SU-DHL-6 (cell line): Measurements from ENCODE around the gene TFEB.
A peak's percentile ranks its signal among the peaks of the same experiment; 100 is the strongest.

ENCODE experiments used
- H2AFZ ChIP-seq: fragments of 200-600 bp; sonication (generic); 2 replicates; pipeline ENCODE4 v1.6.1; 2014; ENCODE audit warnings: low read depth, mild to moderate bottlenecking, moderate library complexity, mixed read lengths, antibody characterized with exemption, low read length; ENCODE audit not compliant: severe bottlenecking
- H3F3A ChIP-seq: fragments of 200-600 bp; shearing (Covaris generic); 2 replicates; pipeline ENCODE4 v1.6.0; 2016; ENCODE audit warnings: antibody characterized with exemption, mild to moderate bottlenecking; ENCODE audit not compliant: insufficient read depth
- H3K27ac ChIP-seq: fragments of 200-600 bp; sonication (generic); 2 replicates; pipeline ENCODE4 v1.5.1; 2016; ENCODE audit warnings: low read depth, mild to moderate bottlenecking, low read length, moderate library complexity, mixed read lengths
- H3K27me3 ChIP-seq: fragments of 200-600 bp; sonication (generic), shearing (Covaris generic); 2 replicates; pipeline ENCODE4 v1.6.0; 2014; ENCODE audit warnings: mild to moderate bottlenecking, low read length
- H3K36me3 ChIP-seq: fragments of 200-600 bp; sonication (generic); 2 replicates; pipeline ENCODE4 v1.6.1; 2014; ENCODE audit warnings: mild to moderate bottlenecking, low read length, mixed read lengths
- H3K4me2 ChIP-seq: fragments of 300-600, 200-600 bp; shearing (Covaris generic), sonication (generic); 2 replicates; pipeline ENCODE4 v1.6.0; 2014; ENCODE audit warnings: low read length, low read depth, mild to moderate bottlenecking; ENCODE audit not compliant: poor library complexity, severe bottlenecking
- H3K4me3 ChIP-seq: fragments of 200-600 bp; sonication (generic); 2 replicates; pipeline ENCODE4 v1.5.1; 2014; ENCODE audit warnings: antibody characterized with exemption, low read length, mild to moderate bottlenecking, mixed read lengths; ENCODE audit not compliant: insufficient read depth, poor library complexity, severe bottlenecking
- H3K79me2 ChIP-seq: fragments of 200-600 bp; sonication (generic); 2 replicates; pipeline ENCODE4 v1.6.1; 2014; ENCODE audit warnings: mild to moderate bottlenecking, low read length, moderate library complexity; ENCODE audit not compliant: insufficient read depth
- H3K9ac ChIP-seq: fragments of 200-600 bp; sonication (generic); 2 replicates; pipeline ENCODE4 v1.7.0; 2014; ENCODE audit warnings: mild to moderate bottlenecking, low read length
- H3K9me2 ChIP-seq: fragments of 200-600 bp; sonication (generic); replicated peaks from 2 replicates; pipeline ENCODE4 v1.6.1; 2014; ENCODE audit warnings: low read length; ENCODE audit not compliant: insufficient read depth
- H3K9me3 ChIP-seq: fragments of 200-600 bp; sonication (generic); 2 replicates; pipeline ENCODE4 v1.6.1; 2014; ENCODE audit warnings: low read length, mixed read lengths; ENCODE audit not compliant: insufficient read depth
- H4K20me1 ChIP-seq: fragments of 200-600 bp; sonication (generic); 2 replicates; pipeline ENCODE4 v1.6.1; 2014; ENCODE audit warnings: low read depth, mild to moderate bottlenecking, antibody characterized with exemption, low read length, moderate library complexity, mixed read lengths
- CTCF ChIP-seq: fragments of 200-600 bp; sonication (generic); IDR thresholded peaks from one replicate; pipeline ENCODE4 v1.5.1; 2017; ENCODE audit warnings: antibody characterized with exemption, mild to moderate bottlenecking, low read length, moderate library complexity; ENCODE audit not compliant: insufficient read depth, poor library complexity, severe bottlenecking
- EZH2phosphoT487 ChIP-seq: fragments of 200-600 bp; sonication (generic), shearing (Covaris generic); conservative IDR thresholded peaks from 2 replicates; pipeline ENCODE4 v1.6.1; 2018; ENCODE audit warnings: mild to moderate bottlenecking, antibody characterized with exemption, low read length, moderate library complexity, mixed read lengths

Gene TFEB

GRCh38 chr6:41715795-41716515 is 19.5 kb downstream of the TFEB start:
- no peak overlapping the region for H2AFZ ChIP-seq
- no peaks in the 10 kb centered on the region for H4K20me1 ChIP-seq
- H3K9me2 ChIP-seq = no peaks in the 10 kb centered on the region
- peak overlapping the region; percentile 72 for H3K27ac ChIP-seq
- H3K27me3 ChIP-seq = no peaks in the 10 kb centered on the region
- H3F3A ChIP-seq = peaks cover 13% of the 10 kb centered on the region; the same call in 1 of the 2 replicates
- TF ChIP-seq CTCF (no peak), EZH2phosphoT487 (no peak)
- H3K4me2 ChIP-seq = peak overlapping the region; percentile 37
- H3K9ac ChIP-seq = peak overlapping the region; percentile 30; the same call in 1 of the 2 replicates
- H3K79me2 ChIP-seq = peaks cover 89% of the 10 kb centered on the region
- H3K4me3 ChIP-seq = no peak overlapping the region
- no peaks in the 10 kb centered on the region for H3K36me3 ChIP-seq
- no peaks in the 10 kb centered on the region for H3K9me3 ChIP-seq

GRCh38 chr6:41714556-41715273 is 20.7 kb downstream of the TFEB start:
- no peak overlapping the region for H3K4me2 ChIP-seq
- no peak overlapping the region for H2AFZ ChIP-seq
- H3K4me3 ChIP-seq = no peak overlapping the region

GRCh38 chr6:41713650-41714291 is 21.6 kb downstream of the TFEB start:
- Histone ChIP-seq H3K4me2 (no peak overlapping the region), H2AFZ (no peak overlapping the region), H3K36me3 (no peaks in the 10 kb centered on the region), H3F3A (peaks cover 33% of the 10 kb centered on the region), H3K4me3 (no peak overlapping the region), H4K20me1 (no peaks in the 10 kb centered on the region), H3K27ac (peak overlapping the region; percentile 21), H3K27me3 (no peaks in the 10 kb centered on the region), H3K9ac (no peak overlapping the region), H3K79me2 (peaks cover 68% of the 10 kb centered on the region), H3K9me3 (no peaks in the 10 kb centered on the region), H3K9me2 (no peaks in the 10 kb centered on the region)
- TF ChIP-seq CTCF (no peak), EZH2phosphoT487 (no peak)

More at GRCh38 chr6:41714556-41715273, 20.7 kb downstream of the TFEB start:
- TF ChIP-seq EZH2phosphoT487 = no peak
- no peak for TF ChIP-seq CTCF
- no peaks in the 10 kb centered on the region for H3K27me3 ChIP-seq
- H3F3A ChIP-seq = peaks cover 25% of the 10 kb centered on the region
- H3K9me2 ChIP-seq = no peaks in the 10 kb centered on the region
- H3K9ac ChIP-seq = no peak overlapping the region
- H3K9me3 ChIP-seq = no peaks in the 10 kb centered on the region
- peak overlapping the region; percentile 5; the same call in 1 of the 2 replicates for H3K27ac ChIP-seq
- no peaks in the 10 kb centered on the region for H3K36me3 ChIP-seq
- H4K20me1 ChIP-seq = no peaks in the 10 kb centered on the region
- peaks cover 78% of the 10 kb centered on the region for H3K79me2 ChIP-seq
